ENCODE data around the gene FAM229A. TPM values are rescaled to one million over a fixed set of nuclear protein-coding genes. Genes with fewer than 3 reads are reported as not detected.
A peak's percentile ranks its signal among the peaks of the same experiment; 100 is the strongest.

FAM229A gene
- total RNA-seq, 5 donors from 2014 or later (not counting 1 experiment from before 2014, with no cell fraction given): 27.0 to 43.0 (median 32.0) TPM

DNA sequence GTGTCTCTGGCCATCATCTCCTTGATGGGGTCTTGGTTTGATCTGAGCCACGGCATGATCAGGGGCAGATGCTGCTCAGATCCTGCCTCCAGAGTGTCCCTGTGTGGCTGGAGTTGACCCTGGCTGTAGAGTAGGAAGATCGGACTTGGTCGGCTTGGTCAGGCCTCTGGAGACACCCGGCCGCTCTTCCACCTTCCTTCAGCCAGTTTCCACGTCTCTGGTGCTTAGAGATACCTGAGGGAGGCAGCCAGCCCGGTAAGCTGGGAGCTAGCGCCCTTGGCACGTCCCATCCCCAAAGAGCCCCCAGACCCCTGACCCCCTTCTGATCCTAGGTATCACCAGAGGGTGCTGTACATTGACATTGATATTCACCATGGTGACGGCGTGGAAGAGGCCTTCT lies 35.1 kb downstream of the FAM229A start:
- no peaks in the 10 kb centered on the region for H3K27me3 Mint-ChIP-seq
- CTCF ChIA-PET: no interaction called here
- no peaks in the 10 kb centered on the region for H3K9me3 Mint-ChIP-seq
- no peak for DNase-seq
- peaks cover 51% of the 10 kb centered on the region for H3K36me3 Mint-ChIP-seq
- Histone ChIP-seq H3K4me1 (ENCODE audit: control insufficient read depth in 1 of 2, extremely low read depth in 1 of 2, insufficient read depth in 2 of 2, low read length in 2 of 2) (peaks cover 11 to 25% of the 10 kb centered on the region in 2 experiments), H3K27ac (ENCODE audit: low read length) (no peak overlapping the region), H3K9me3 (no peaks in the 10 kb centered on the region), H3K4me3 (ENCODE audit: control insufficient read depth in 1 of 2, extremely low read depth in 1 of 2, low read length in 1 of 2) (no peak overlapping the region), H3K36me3 (ENCODE audit: control insufficient read depth in 2 of 2, extremely low read depth in 1 of 2, insufficient read depth in 1 of 2, low read length in 1 of 2) (peaks cover 17 to 69% of the 10 kb centered on the region in 2 donors), H3K27me3 (replicated peaks in 1 of 2; ENCODE audit: control insufficient read depth in 2 of 2, extremely low read depth in 1 of 2, insufficient read depth in 2 of 2, low read length in 1 of 2) (no peaks in the 10 kb centered on the region)
- POLR2A ChIA-PET: no interaction called here
- H3K27ac Mint-ChIP-seq: peak overlapping the region in 1 of 2 donors; percentile 27
- peaks cover 25 to 34% (median 31%) of the 10 kb centered on the region in 3 donors for H3K4me1 Mint-ChIP-seq
- H3K4me3 Mint-ChIP-seq: no peak overlapping the region
- 93% methylated on average over 7 of the region's 11 CpGs for WGBS (ENCODE audit: insufficient coverage)
- ATAC-seq (replicated peaks in 1 of 4): no peak

GRCh38 chr1:32321712-32322291 lies 40.5 kb downstream of the FAM229A start:
- peaks cover 7 to 36% of the 10 kb centered on the region in 2 donors for H3K36me3 ChIP-seq (ENCODE audit: control insufficient read depth in 2 of 2, extremely low read depth in 1 of 2, insufficient read depth in 1 of 2, low read length in 1 of 2)
- peaks cover 44 to 59% (median 44%) of the 10 kb centered on the region in 3 donors for H3K4me1 Mint-ChIP-seq
- peaks cover 29 to 58% of the 10 kb centered on the region in 2 experiments for H3K4me1 ChIP-seq (ENCODE audit: control insufficient read depth in 1 of 2, extremely low read depth in 1 of 2, insufficient read depth in 2 of 2, low read length in 2 of 2)
- whole genome bisulfite sequencing (ENCODE audit: insufficient coverage): 40% methylated on average over 1 of the region's 5 CpGs
- H3K4me3 ChIP-seq (ENCODE audit: control insufficient read depth in 1 of 2, extremely low read depth in 1 of 2, low read length in 1 of 2): peak overlapping the region; percentile 10 to 46
- no peaks in the 10 kb centered on the region for H3K27me3 ChIP-seq (replicated peaks in 1 of 2; ENCODE audit: control insufficient read depth in 2 of 2, extremely low read depth in 1 of 2, insufficient read depth in 2 of 2, low read length in 1 of 2)
- H3K36me3 Mint-ChIP-seq: peaks cover 18% of the 10 kb centered on the region
- DNase-seq: peak in 23 of 35 experiments; percentile 8 to 68 (median 29)
- POLR2A ChIA-PET: interaction anchor here (0.5 to 1.4 kb wide), 12 partner anchors 9 to 544 kb away, joined by 3 to 12 read pairs (median 4); partner anchors contain the start of genes BSDC1 (in 1 of the 2) and MARCKSL1 (in 1 of the 2)
- peak overlapping the region; percentile 96 for H3K27ac Mint-ChIP-seq
- H3K4me3 Mint-ChIP-seq: peak overlapping the region; percentile 64 to 78 (median 67)
- no peaks in the 10 kb centered on the region for H3K9me3 Mint-ChIP-seq
- peak; percentile 86 to 90 (median 88) for ATAC-seq (replicated peaks in 1 of 4)
- CTCF ChIA-PET: interaction anchor here (0.5 to 1.9 kb wide), 13 partner anchors 10 to 400 kb away, joined by 3 to 11 read pairs (median 4); partner anchors contain the start of genes KPNA6 (in 1 of the 2) and MARCKSL1 (in 1 of the 2)
- peak overlapping the region; percentile 61 for H3K27ac ChIP-seq (ENCODE audit: low read length)
- H3K9me3 ChIP-seq: no peaks in the 10 kb centered on the region
- H3K27me3 Mint-ChIP-seq: no peaks in the 10 kb centered on the region

- Histone ChIP-seq H3K9me3 (no peaks in the 10 kb centered on the region), H3K4me1 (ENCODE audit: control insufficient read depth in 1 of 2, extremely low read depth in 1 of 2, insufficient read depth in 2 of 2, low read length in 2 of 2) (peaks cover 25 to 44% of the 10 kb centered on the region in 2 experiments), H3K4me3 (ENCODE audit: control insufficient read depth in 1 of 2, extremely low read depth in 1 of 2, low read length in 1 of 2) (no peak overlapping the region), H3K27ac (ENCODE audit: low read length) (no peak overlapping the region), H3K36me3 (ENCODE audit: control insufficient read depth in 2 of 2, extremely low read depth in 1 of 2, insufficient read depth in 1 of 2, low read length in 1 of 2) (peaks cover 3 to 27% of the 10 kb centered on the region in 2 donors), H3K27me3 (replicated peaks in 1 of 2; ENCODE audit: control insufficient read depth in 2 of 2, extremely low read depth in 1 of 2, insufficient read depth in 2 of 2, low read length in 1 of 2) (no peaks in the 10 kb centered on the region)
- ATAC-seq (replicated peaks in 1 of 4): no peak
- peaks cover 42 to 57% (median 48%) of the 10 kb centered on the region in 3 donors for H3K4me1 Mint-ChIP-seq
- ChIA-PET CTCF (interaction anchor here in 1 of 2 donors (0.5 kb wide), 1 partner anchor 557 kb away, joined by 4 read pairs; no protein-coding TSS in a partner anchor), POLR2A (interaction anchor here (0.6 to 0.7 kb wide), 3 partner anchors 13 to 18 kb away, joined by 3 to 4 read pairs (median 3); partner anchors contain the start of gene MARCKSL1 (in 1 of the 2))
- no peak for DNase-seq
- H3K4me3 Mint-ChIP-seq: no peak overlapping the region
- H3K36me3 Mint-ChIP-seq: peaks cover 18% of the 10 kb centered on the region
- WGBS (ENCODE audit: insufficient coverage): 100% methylated on average over 6 of the region's 10 CpGs
- peak overlapping the region; percentile 61 to 72 for H3K27ac Mint-ChIP-seq
- no peaks in the 10 kb centered on the region for H3K9me3 Mint-ChIP-seq
- H3K27me3 Mint-ChIP-seq: no peaks in the 10 kb centered on the region
Measured at GRCh38 chr1:32318127-32318869, 44.0 kb downstream of the FAM229A start.

DNA sequence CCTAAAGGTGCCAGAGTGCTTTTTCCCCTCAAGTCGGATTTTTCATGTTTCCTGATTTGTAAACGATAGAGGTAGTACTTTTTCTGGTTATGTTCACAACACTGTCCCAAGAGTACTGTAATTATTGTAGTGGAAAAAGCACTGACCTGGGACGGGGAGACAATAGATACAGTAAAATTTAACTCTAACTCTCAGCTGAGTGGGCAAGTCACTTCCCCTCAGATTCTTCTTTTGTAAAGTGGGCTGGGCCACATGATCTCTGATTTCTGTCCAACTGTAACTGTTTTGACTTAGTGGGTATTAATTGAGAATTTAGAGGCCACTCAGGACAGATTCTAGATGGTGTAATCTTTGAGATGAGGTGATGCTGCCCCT lies 45.4 kb downstream of the FAM229A start:
- H3K36me3 Mint-ChIP-seq: peaks cover 19% of the 10 kb centered on the region
- Histone ChIP-seq H3K4me1 (ENCODE audit: control insufficient read depth in 1 of 2, extremely low read depth in 1 of 2, insufficient read depth in 2 of 2, low read length in 2 of 2) (peaks cover 16 to 31% of the 10 kb centered on the region in 2 experiments), H3K4me3 (ENCODE audit: control insufficient read depth in 1 of 2, extremely low read depth in 1 of 2, low read length in 1 of 2) (no peak overlapping the region), H3K9me3 (no peaks in the 10 kb centered on the region), H3K27ac (ENCODE audit: low read length) (no peak overlapping the region), H3K27me3 (replicated peaks in 1 of 2; ENCODE audit: control insufficient read depth in 2 of 2, extremely low read depth in 1 of 2, insufficient read depth in 2 of 2, low read length in 1 of 2) (no peaks in the 10 kb centered on the region), H3K36me3 (ENCODE audit: control insufficient read depth in 2 of 2, extremely low read depth in 1 of 2, insufficient read depth in 1 of 2, low read length in 1 of 2) (peaks cover 3 to 27% of the 10 kb centered on the region in 2 donors)
- DNase-seq (no peak), ATAC-seq (replicated peaks in 1 of 4) (no peak)
- no peaks in the 10 kb centered on the region for H3K27me3 Mint-ChIP-seq
- peak overlapping the region; percentile 44 to 68 for H3K27ac Mint-ChIP-seq
- peaks cover 36 to 47% (median 38%) of the 10 kb centered on the region in 3 donors for H3K4me1 Mint-ChIP-seq
- ChIA-PET POLR2A (interaction anchor here in 1 of 2 donors (0.7 kb wide), 1 partner anchor 17 kb away, joined by 3 read pairs; no protein-coding TSS in a partner anchor), CTCF (no interaction called here)
- no CpG with 5 or more reads among the region's 3 CpGs for WGBS (ENCODE audit: insufficient coverage)
- no peak overlapping the region for H3K4me3 Mint-ChIP-seq
- H3K9me3 Mint-ChIP-seq: no peaks in the 10 kb centered on the region

- no peak overlapping the region for H3K4me3 ChIP-seq (ENCODE audit: control insufficient read depth in 1 of 2, extremely low read depth in 1 of 2, low read length in 1 of 2)
- no peak overlapping the region for H3K4me3 Mint-ChIP-seq
- no peak overlapping the region for H3K27ac ChIP-seq (ENCODE audit: low read length)
- H3K4me1 ChIP-seq (ENCODE audit: control insufficient read depth in 1 of 2, extremely low read depth in 1 of 2, insufficient read depth in 2 of 2, low read length in 2 of 2): peaks cover 5 to 31% of the 10 kb centered on the region in 2 experiments
- ChIA-PET CTCF (interaction anchor here in 1 of 2 donors (1.2 kb wide), 1 partner anchor 10 kb away, joined by 3 read pairs; no protein-coding TSS in a partner anchor), POLR2A (no interaction called here)
- no peaks in the 10 kb centered on the region for H3K9me3 Mint-ChIP-seq
- peaks cover 0 to 18% of the 10 kb centered on the region in 2 donors for H3K36me3 ChIP-seq (ENCODE audit: control insufficient read depth in 2 of 2, extremely low read depth in 1 of 2, insufficient read depth in 1 of 2, low read length in 1 of 2)
- peaks cover 62 to 70% (median 67%) of the 10 kb centered on the region in 3 donors for H3K4me1 Mint-ChIP-seq
- H3K27me3 ChIP-seq (replicated peaks in 1 of 2; ENCODE audit: control insufficient read depth in 2 of 2, extremely low read depth in 1 of 2, insufficient read depth in 2 of 2, low read length in 1 of 2): no peaks in the 10 kb centered on the region
- H3K27ac Mint-ChIP-seq: peak overlapping the region; percentile 40 to 84
- no peak for ATAC-seq (replicated peaks in 1 of 4)
- no peak for DNase-seq
- peaks cover 30% of the 10 kb centered on the region for H3K36me3 Mint-ChIP-seq
- H3K9me3 ChIP-seq: no peaks in the 10 kb centered on the region
- no CpG with 5 or more reads among the region's 2 CpGs for WGBS (ENCODE audit: insufficient coverage)
- H3K27me3 Mint-ChIP-seq: no peaks in the 10 kb centered on the region
Measured at GRCh38 chr1:32311709-32312393, 50.4 kb downstream of the FAM229A start.

Data from T-cell (primary cell).